AG10803 (cell line): Measurements from ENCODE around the gene PARD3B.

Experiments
- DNase-seq: peaks from one replicate; pipeline ENCODE4 v3.0.0; 2010; ENCODE audit warnings: low read depth
- H3K4me3 ChIP-seq: 2 replicates; pipeline ENCODE4 v1.5.1; 2011; ENCODE audit warnings: mild to moderate bottlenecking, low read length, control low read depth
- TF ChIP-seq, protein P1 (sequence below): conservative IDR thresholded peaks from 2 replicates; pipeline ENCODE4 v1.5.1; 2011; ENCODE audit warnings: mild to moderate bottlenecking, low read length, control low read depth, inconsistent platforms

The PARD3B gene

DNA sequence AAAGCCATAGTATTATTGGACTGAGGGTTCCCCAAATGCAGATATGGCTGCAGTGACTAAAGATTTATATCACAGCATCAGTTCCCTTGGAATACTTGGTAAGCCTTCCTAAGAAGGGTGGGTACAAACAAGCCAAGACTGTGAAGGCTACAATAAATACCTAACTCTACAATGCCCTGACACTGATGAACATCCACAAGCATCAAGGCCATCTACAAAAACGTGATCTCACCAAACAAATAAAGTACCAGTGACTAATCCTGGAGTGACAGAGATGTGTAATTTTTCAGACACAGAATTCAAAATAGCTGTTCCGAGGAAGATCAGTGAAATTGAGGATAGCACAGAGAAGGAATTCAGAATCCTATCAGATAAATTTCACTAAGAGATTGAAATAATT, 254.5 kb downstream of the PARD3B start:
- TF ChIP-seq, protein P1, sequence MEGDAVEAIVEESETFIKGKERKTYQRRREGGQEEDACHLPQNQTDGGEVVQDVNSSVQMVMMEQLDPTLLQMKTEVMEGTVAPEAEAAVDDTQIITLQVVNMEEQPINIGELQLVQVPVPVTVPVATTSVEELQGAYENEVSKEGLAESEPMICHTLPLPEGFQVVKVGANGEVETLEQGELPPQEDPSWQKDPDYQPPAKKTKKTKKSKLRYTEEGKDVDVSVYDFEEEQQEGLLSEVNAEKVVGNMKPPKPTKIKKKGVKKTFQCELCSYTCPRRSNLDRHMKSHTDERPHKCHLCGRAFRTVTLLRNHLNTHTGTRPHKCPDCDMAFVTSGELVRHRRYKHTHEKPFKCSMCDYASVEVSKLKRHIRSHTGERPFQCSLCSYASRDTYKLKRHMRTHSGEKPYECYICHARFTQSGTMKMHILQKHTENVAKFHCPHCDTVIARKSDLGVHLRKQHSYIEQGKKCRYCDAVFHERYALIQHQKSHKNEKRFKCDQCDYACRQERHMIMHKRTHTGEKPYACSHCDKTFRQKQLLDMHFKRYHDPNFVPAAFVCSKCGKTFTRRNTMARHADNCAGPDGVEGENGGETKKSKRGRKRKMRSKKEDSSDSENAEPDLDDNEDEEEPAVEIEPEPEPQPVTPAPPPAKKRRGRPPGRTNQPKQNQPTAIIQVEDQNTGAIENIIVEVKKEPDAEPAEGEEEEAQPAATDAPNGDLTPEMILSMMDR: no peak
- no peak for DNase-seq
- no peak overlapping the region for H3K4me3 ChIP-seq

DNA sequence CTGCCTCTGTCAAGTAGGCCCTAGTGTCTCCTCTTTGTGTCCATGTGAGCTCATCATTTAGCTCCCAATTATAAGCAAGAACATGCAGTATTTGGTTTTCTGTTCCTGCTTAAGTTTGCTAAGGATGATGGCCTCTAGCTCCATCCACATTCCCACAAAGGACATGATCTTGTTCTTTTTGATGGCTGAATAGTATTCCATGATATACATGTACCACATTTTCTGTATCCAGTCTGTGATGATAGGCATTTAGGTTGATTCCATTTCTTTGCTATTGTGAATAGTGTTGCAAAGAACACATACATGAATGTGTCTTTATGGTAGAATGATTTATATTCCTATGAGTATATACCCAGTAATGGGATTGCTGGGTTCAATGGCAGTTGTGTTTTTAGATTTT, 263.2 kb downstream of the PARD3B start:
- H3K4me3 ChIP-seq: no peak overlapping the region
- TF ChIP-seq, protein P1: no peak

DNA sequence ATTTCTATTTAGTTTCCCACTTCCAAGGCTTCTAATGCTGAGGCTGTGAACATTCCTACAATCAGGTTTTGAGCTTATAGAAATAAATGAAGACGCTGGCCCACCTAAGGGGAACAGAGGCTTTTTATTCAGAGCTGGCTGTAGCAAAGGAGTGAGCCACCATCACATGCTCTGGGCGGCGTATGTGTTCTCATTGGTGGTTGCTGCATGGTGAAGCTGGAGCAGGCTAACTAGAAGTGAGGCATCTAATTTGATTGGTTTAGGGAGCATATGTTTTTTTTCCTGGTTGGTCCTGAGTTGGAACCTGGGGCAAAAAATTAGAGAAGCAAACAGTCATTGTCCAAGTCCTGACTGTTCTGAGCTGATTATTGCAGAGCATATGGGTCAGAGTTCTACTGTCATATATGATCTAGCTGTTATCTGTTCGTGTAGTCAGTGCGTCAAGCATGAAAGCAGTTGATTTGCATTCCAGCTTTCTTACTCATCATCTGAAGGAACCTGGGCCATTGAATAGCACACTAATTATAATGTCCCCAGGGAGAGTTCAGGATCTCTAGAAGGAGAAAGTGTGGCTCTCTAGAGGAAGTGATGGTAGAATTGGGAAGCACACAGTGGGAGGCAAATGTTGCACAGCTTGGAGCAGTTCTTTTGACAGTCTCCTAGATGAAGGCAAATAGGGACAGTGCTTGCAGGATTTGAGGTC, 279.6 kb downstream of the PARD3B start:
- no peak for DNase-seq
- TF ChIP-seq, protein P1: no peak
- no peak overlapping the region for H3K4me3 ChIP-seq

More for the DNA sequence above, 263.2 kb downstream of the PARD3B start:
- DNase-seq: no peak

DNA sequence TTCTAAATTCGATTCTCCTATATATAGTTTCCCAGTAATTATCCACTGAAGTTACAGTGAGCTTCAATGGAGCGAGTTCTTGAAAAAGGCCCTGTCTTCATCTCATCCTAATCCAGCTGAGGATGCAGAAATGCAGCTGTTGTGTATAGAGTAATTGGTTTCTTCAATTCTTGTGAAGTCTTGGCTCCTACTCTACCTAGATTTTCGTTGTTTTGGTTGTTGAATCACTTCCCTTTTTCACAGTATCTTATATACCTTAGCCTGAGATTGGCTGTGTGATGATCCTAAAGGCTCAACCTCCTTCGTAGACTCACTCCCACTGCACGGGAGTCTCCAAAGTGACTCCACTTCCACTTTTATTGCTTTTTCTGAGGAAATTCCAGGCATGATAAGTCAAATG, 280.4 kb downstream of the PARD3B start:
- TF ChIP-seq, protein P1: no peak
- no peak overlapping the region for H3K4me3 ChIP-seq
- no peak for DNase-seq

DNA sequence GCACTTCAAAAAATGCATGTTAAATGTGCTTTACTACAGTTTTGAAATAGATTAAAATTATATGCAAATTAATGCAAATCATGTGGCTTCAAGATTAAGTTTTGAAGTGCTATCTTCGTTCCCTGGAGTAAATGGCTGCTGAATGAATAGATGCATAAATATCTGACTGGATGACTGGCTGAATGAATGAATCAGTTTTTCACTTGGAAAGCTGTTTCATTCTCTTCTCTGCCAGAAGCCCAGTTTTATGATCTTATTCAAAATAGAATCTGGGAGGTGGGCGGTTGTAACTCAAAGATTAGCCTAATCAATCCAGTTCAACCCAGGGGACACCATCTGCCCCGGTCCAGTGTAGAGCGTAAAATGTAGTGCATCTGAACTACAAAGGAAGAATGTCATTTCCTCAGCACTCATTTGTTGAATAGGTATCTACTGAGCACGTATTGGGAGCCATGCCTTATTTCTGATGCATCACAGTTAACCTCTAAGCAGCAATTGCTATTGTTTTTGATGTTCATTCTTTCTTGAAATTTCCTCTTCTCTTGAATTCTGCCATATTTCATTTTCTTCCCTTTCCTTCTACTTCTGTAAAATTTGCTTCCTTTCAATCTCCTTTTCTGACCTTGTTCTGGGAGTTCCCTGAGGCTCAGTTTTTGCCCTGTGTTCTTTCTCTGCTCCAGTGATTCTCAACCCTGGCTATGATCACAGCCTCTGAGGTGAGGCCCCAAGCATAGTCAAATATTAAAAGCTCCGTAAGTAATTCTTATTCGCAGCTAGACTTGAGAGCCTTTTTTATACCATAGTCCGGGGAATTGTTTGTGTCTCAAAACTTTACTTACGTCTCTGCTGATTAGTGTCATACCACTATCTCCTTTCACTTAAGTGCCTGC, 282.7 kb downstream of the PARD3B start:
- H3K4me3 ChIP-seq: no peak overlapping the region
- DNase-seq: no peak
- TF ChIP-seq, protein P1: no peak

DNA sequence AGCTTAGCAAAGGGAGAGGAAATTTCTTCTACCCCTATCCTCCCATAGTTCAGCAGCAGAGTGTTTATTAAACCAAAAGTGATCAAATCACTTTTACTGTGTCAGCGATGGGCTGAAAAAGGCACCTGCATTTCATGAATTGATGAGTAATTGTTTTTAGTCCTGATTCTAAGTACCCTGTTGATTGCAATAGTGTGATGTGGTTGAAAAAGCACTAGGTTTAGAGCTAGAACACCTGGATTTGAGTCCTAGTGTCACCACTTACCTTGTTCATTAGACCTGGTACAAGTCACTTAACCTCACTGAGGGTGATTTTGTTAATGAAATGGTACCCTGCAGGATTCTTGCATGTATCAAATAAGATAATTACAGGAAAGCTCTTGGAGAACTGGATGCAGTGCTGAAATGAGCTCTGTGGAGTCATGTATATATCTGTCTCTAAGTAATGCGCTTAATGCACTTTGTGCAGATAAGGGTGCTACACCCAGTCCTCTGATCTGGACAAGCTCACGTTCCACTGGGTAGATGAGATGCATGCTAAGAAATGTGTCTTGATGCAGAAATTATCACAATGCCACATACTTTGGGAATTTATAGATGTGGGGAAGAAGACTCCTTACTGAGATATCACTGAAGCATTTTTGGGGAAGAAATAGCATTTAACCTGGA, 289.6 kb downstream of the PARD3B start:
- no peak for DNase-seq
- TF ChIP-seq, protein P1: no peak
- no peak overlapping the region for H3K4me3 ChIP-seq
